Astrocyte (in vitro differentiated cells and primary cell): ENCODE results near the gene LRRC75A. TPM values are rescaled to one million over a fixed set of nuclear protein-coding genes. Genes with fewer than 3 reads are reported as not detected.
"Not testable (repeated sequence)": the region's sequence is repeated elsewhere in the genome, so short reads cannot be mapped to it uniquely, and the experiment has no call there.

Experiments used
- DNase-seq: peaks from one replicate; pipeline ENCODE4 v3.0.0-alpha.2; 2010; ENCODE audit warnings: low read depth
- FAIRE-seq: peaks from 2 replicates; lab custom pipeline; 2011; peaks lifted over from hg19 to GRCh38; lab: Jason Lieb, UNC
- H2AFZ ChIP-seq: 2 replicates; pipeline ENCODE4 v1.6.0; 2012; ENCODE audit warnings: low read depth, low read length, inconsistent platforms
- H3K27ac ChIP-seq: 2 replicates; pipeline ENCODE4 v1.5.1; 2011; ENCODE audit warnings: low read depth, low read length, inconsistent platforms
- H3K27me3 ChIP-seq: 2 replicates; pipeline ENCODE4 v1.6.0; 2011; ENCODE audit warnings: low read length, inconsistent platforms; ENCODE audit not compliant: insufficient read depth
- H3K36me3 ChIP-seq: 2 replicates; pipeline ENCODE4 v1.5.1; 2011; ENCODE audit warnings: low read length, inconsistent platforms; ENCODE audit not compliant: insufficient read depth
- H3K4me1 ChIP-seq: 2 replicates; pipeline ENCODE4 v1.5.1; 2011; ENCODE audit warnings: low read length, inconsistent platforms; ENCODE audit not compliant: insufficient read depth
- H3K4me2 ChIP-seq: 2 replicates; pipeline ENCODE4 v1.6.0; 2012; ENCODE audit warnings: low read length, inconsistent platforms
- H3K4me3 ChIP-seq: 2 replicates; pipeline ENCODE4 v1.5.1; 2011; ENCODE audit warnings: low read depth, mild to moderate bottlenecking, low read length, inconsistent platforms; ENCODE audit not compliant: insufficient read depth
- H3K79me2 ChIP-seq: 2 replicates; pipeline ENCODE4 v1.6.0; 2012; ENCODE audit warnings: mild to moderate bottlenecking, low read length, inconsistent platforms; ENCODE audit not compliant: insufficient read depth
- H3K9ac ChIP-seq: 2 replicates; pipeline ENCODE4 v1.6.0; 2012; ENCODE audit warnings: mild to moderate bottlenecking, low read length, inconsistent platforms
- H3K9me3 ChIP-seq: 2 replicates; pipeline ENCODE4 v1.5.1; 2012; ENCODE audit warnings: low read depth, mild to moderate bottlenecking, low read length, inconsistent platforms; ENCODE audit not compliant: insufficient read depth
- H4K20me1 ChIP-seq: 2 replicates; pipeline ENCODE4 v1.6.0; 2012; ENCODE audit warnings: low read length, inconsistent platforms; ENCODE audit not compliant: insufficient read depth
- H3K27ac Mint-ChIP-seq: one replicate; pipeline ENCODE4 v1.8.0; 2021; ENCODE audit warnings: mild to moderate bottlenecking, mixed read lengths; ENCODE audit not compliant: unreplicated experiment
- H3K27me3 Mint-ChIP-seq: one replicate; pipeline ENCODE4 v1.8.0; 2021; ENCODE audit warnings: low read depth, mixed read lengths; ENCODE audit not compliant: unreplicated experiment
- H3K36me3 Mint-ChIP-seq: one replicate; pipeline ENCODE4 v1.8.0; 2021; ENCODE audit warnings: low read depth, mixed read lengths; ENCODE audit not compliant: unreplicated experiment
- H3K4me1 Mint-ChIP-seq: one replicate; pipeline ENCODE4 v1.8.0; 2021; ENCODE audit warnings: low read depth, mixed read lengths; ENCODE audit not compliant: unreplicated experiment
- H3K4me3 Mint-ChIP-seq: one replicate; pipeline ENCODE4 v1.8.0; 2021; ENCODE audit warnings: mild to moderate bottlenecking, moderate library complexity, mixed read lengths; ENCODE audit not compliant: unreplicated experiment
- H3K9me3 Mint-ChIP-seq: one replicate; pipeline ENCODE4 v1.8.0; 2021; ENCODE audit warnings: mild to moderate bottlenecking, mixed read lengths; ENCODE audit not compliant: unreplicated experiment
- CTCF ChIP-seq: IDR thresholded peaks from 2 replicates; pipeline ENCODE4 v1.5.1; 2011; ENCODE audit warnings: low read depth, mild to moderate bottlenecking, inconsistent platforms, low read length, moderate library complexity; ENCODE audit not compliant: insufficient read depth
- EZH2 ChIP-seq: IDR thresholded peaks from 2 replicates; pipeline ENCODE4 v1.6.1; 2012; ENCODE audit warnings: mild to moderate bottlenecking, low read length, inconsistent platforms; ENCODE audit not compliant: insufficient read depth
- total RNA-seq: library from RNA; stranded (reverse); gene quantifications from 2 replicates; pipeline ENCODE4 v1.2.1, GENCODE V29; 2021

Gene LRRC75A
- total RNA-seq, 1 donor from 2014 or later: 0.36 TPM

DNA sequence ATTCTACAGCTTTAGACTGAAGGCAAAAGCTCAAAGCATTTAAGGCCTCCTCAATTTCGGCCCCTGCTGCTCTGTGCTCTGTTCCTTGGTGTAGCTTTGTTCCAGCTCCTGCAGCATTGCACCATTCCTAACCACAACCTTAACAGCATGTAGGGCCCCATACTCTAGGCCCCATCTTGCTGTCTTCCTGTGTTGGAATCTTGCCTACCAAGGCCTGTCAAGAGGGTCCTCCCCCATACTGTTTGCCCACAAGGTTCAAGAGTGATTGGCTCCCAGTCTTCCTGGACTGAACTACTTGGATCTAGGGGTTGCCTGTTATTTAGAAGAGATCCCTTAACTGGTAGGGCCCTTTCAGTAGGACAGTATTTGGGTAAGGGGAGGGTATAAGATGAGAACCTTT, 49.9 kb downstream of the LRRC75A start:
- FAIRE-seq (no peak), DNase-seq (no peak)
- H2AFZ ChIP-seq: no peak overlapping the region
- H3K9ac ChIP-seq: peak overlapping the region; percentile 95
- Mint-ChIP-seq H3K9me3 (peaks cover 2% of the 10 kb centered on the region), H3K27ac (peak overlapping the region; percentile 26), H3K4me3 (peak overlapping the region; percentile 99), H3K4me1 (peaks cover 16% of the 10 kb centered on the region), H3K36me3 (peaks cover 36% of the 10 kb centered on the region), H3K27me3 (no peaks in the 10 kb centered on the region)
- H3K4me3 ChIP-seq: peak overlapping the region; percentile 99
- H3K36me3 ChIP-seq: peaks cover 45% of the 10 kb centered on the region
- peak overlapping the region; percentile 95 for H3K4me2 ChIP-seq
- no peaks in the 10 kb centered on the region for H3K27me3 ChIP-seq
- TF ChIP-seq EZH2 (no peak), CTCF (no peak)
- peaks cover 51% of the 10 kb centered on the region for H3K79me2 ChIP-seq
- no peak overlapping the region for H3K27ac ChIP-seq
- peaks cover 31% of the 10 kb centered on the region for H3K4me1 ChIP-seq
- peaks cover 74% of the 10 kb centered on the region for H4K20me1 ChIP-seq
- no peaks in the 10 kb centered on the region for H3K9me3 ChIP-seq

- H3K27ac Mint-ChIP-seq: peak overlapping the region; percentile 63
- H3K36me3 Mint-ChIP-seq: peaks cover 33% of the 10 kb centered on the region
- H3K9me3 Mint-ChIP-seq: peaks cover 2% of the 10 kb centered on the region
- FAIRE-seq (no peak), DNase-seq (no peak)
- Histone ChIP-seq H3K9ac (peak overlapping the region; percentile 95), H3K27ac (no peak overlapping the region), H3K36me3 (peaks cover 45% of the 10 kb centered on the region), H3K27me3 (no peaks in the 10 kb centered on the region), H3K4me1 (peaks cover 31% of the 10 kb centered on the region), H3K4me3 (peak overlapping the region; percentile 99), H3K4me2 (peak overlapping the region; percentile 95), H4K20me1 (peaks cover 64% of the 10 kb centered on the region), H3K79me2 (peaks cover 51% of the 10 kb centered on the region), H2AFZ (no peak overlapping the region), H3K9me3 (no peaks in the 10 kb centered on the region)
- no peaks in the 10 kb centered on the region for H3K27me3 Mint-ChIP-seq
- H3K4me1 Mint-ChIP-seq: peaks cover 16% of the 10 kb centered on the region
- H3K4me3 Mint-ChIP-seq: peak overlapping the region; percentile 99
- TF ChIP-seq EZH2 (no peak), CTCF (no peak)
Observed at GRCh38 chr17:16440901-16441629, 50.9 kb downstream of the LRRC75A start.

- H3K4me1 Mint-ChIP-seq: peaks cover 16% of the 10 kb centered on the region
- Histone ChIP-seq H3K4me3 (peak overlapping the region; percentile 99), H3K4me1 (peaks cover 31% of the 10 kb centered on the region), H3K4me2 (peak overlapping the region; percentile 95), H3K9ac (peak overlapping the region; percentile 95), H4K20me1 (peaks cover 56% of the 10 kb centered on the region), H3K36me3 (peaks cover 41% of the 10 kb centered on the region), H3K27ac (peak overlapping the region; percentile 75), H3K79me2 (peaks cover 51% of the 10 kb centered on the region)
- H3K9me3 ChIP-seq, H3K27me3 ChIP-seq, DNase-seq, H3K27me3 Mint-ChIP-seq, H2AFZ ChIP-seq, FAIRE-seq, H3K9me3 Mint-ChIP-seq: not testable (repeated sequence)
- H3K27ac Mint-ChIP-seq: peak overlapping the region; percentile 98
- H3K4me3 Mint-ChIP-seq: peak overlapping the region; percentile 99
- peaks cover 32% of the 10 kb centered on the region for H3K36me3 Mint-ChIP-seq
Observed at GRCh38 chr17:16440354-16440753, 51.6 kb downstream of the LRRC75A start.
